Activated naive CD4-positive, alpha-beta T cell treated with anti-CD3 and anti-CD28 coated beads, Interleukin-2, amount 10 ng/mL, durations not matched to agents 7 days and 5 days (primary cell): ENCODE results near the gene TFAP2B.

Source experiments
- CTCF ChIA-PET: fragments of 350-600 bp; sonication (Branson Sonifier 250); formaldehyde crosslinking; loops from one replicate; lab custom pipeline; 2021; ENCODE audit warnings: antibody characterized with exemption; lab: Charles Lee
- DNase-seq: peaks from one replicate; pipeline ENCODE4 v3.0.0-alpha.2; 2020
- H3K27ac Mint-ChIP-seq: one replicate; pipeline ENCODE4 v1.8.0; 2021; ENCODE audit warnings: mild to moderate bottlenecking, moderate library complexity, mixed read lengths
- H3K27me3 Mint-ChIP-seq: one replicate; pipeline ENCODE4 v1.8.0; 2021; ENCODE audit warnings: mild to moderate bottlenecking, mixed read lengths
- H3K36me3 Mint-ChIP-seq: one replicate; pipeline ENCODE4 v1.8.0; 2021; ENCODE audit warnings: mixed read lengths
- H3K4me1 Mint-ChIP-seq: one replicate; pipeline ENCODE4 v1.8.0; 2021; ENCODE audit warnings: mixed read lengths
- H3K4me3 Mint-ChIP-seq: one replicate; pipeline ENCODE4 v1.8.0; 2021; ENCODE audit warnings: mild to moderate bottlenecking, moderate library complexity, mixed read lengths
- H3K9me3 Mint-ChIP-seq: one replicate; pipeline ENCODE4 v1.8.0; 2021; ENCODE audit warnings: mixed read lengths

Gene TFAP2B

GRCh38 chr6:50832912-50833311 lies 14.2 kb downstream of the TFAP2B start:
- peaks cover 29% of the 10 kb centered on the region for H3K27me3 Mint-ChIP-seq
- no peak for DNase-seq
- CTCF ChIA-PET: interaction anchor here (1.0 kb wide), 1 partner anchor 17 kb away, joined by 4 read pairs; no protein-coding TSS in a partner anchor
- no peaks in the 10 kb centered on the region for H3K4me1 Mint-ChIP-seq
- H3K27ac Mint-ChIP-seq: no peak overlapping the region
- no peaks in the 10 kb centered on the region for H3K9me3 Mint-ChIP-seq
- H3K4me3 Mint-ChIP-seq: no peak overlapping the region
- no peaks in the 10 kb centered on the region for H3K36me3 Mint-ChIP-seq

- Mint-ChIP-seq H3K4me3 (no peak overlapping the region), H3K36me3 (no peaks in the 10 kb centered on the region)
- CTCF ChIA-PET: no interaction called here
Measured at GRCh38 chr6:50834929-50835410, 16.3 kb downstream of the TFAP2B start.

GRCh38 chr6:50836231-50836630 lies 17.6 kb downstream of the TFAP2B start:
- no peaks in the 10 kb centered on the region for H3K4me1 Mint-ChIP-seq
- no peak for DNase-seq
- H3K9me3 Mint-ChIP-seq: no peaks in the 10 kb centered on the region
- H3K36me3 Mint-ChIP-seq: no peaks in the 10 kb centered on the region
- H3K27me3 Mint-ChIP-seq: peaks cover 50% of the 10 kb centered on the region
- CTCF ChIA-PET: no interaction called here
- no peak overlapping the region for H3K27ac Mint-ChIP-seq
- H3K4me3 Mint-ChIP-seq: no peak overlapping the region

More at GRCh38 chr6:50834929-50835410, 16.3 kb downstream of the TFAP2B start:
- peaks cover 38% of the 10 kb centered on the region for H3K27me3 Mint-ChIP-seq
- no peak overlapping the region for H3K27ac Mint-ChIP-seq
- no peaks in the 10 kb centered on the region for H3K4me1 Mint-ChIP-seq
- no peak for DNase-seq
- H3K9me3 Mint-ChIP-seq: no peaks in the 10 kb centered on the region

GRCh38 chr6:50837589-50838445 lies 19.1 kb downstream of the TFAP2B start:
- no peaks in the 10 kb centered on the region for H3K36me3 Mint-ChIP-seq
- no peaks in the 10 kb centered on the region for H3K9me3 Mint-ChIP-seq
- no peak overlapping the region for H3K4me3 Mint-ChIP-seq
- DNase-seq: no peak
- no peak overlapping the region for H3K27ac Mint-ChIP-seq
- peaks cover 66% of the 10 kb centered on the region for H3K27me3 Mint-ChIP-seq
- CTCF ChIA-PET: interaction anchor here (1.2 kb wide), 1 partner anchor 9 kb away, joined by 3 read pairs; no protein-coding TSS in a partner anchor
- H3K4me1 Mint-ChIP-seq: no peaks in the 10 kb centered on the region

DNA sequence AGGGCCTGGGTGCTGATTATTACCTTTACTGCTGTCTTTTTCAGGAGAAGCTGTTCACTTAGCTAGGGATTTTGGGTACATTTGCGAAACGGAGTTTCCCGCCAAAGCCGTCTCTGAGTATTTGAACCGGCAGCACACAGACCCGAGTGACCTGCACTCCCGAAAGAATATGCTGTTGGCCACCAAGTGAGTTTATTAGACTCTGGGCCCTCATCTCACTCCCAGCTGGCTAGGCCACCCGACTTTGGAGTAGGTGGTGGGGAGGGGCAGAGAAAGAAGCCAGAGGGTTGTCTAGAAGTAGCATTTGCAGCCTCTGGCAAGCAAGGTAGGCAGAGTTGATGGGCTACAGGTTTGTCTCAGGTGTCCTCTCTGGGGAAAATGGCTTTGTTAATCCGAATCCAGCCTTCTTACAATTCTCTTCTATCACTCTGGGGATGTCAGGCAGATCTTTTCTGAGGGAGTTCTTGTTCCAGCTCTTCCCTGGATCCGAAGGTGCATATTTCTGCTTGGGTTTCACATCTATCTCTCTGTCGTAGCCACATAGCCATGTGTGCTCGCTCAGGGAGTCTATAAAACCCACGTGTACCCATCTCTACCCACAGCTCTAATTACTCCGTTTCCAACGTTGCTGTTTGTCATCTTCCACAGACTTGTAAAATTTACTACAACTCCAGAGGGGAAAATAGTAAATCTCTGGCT lies 21.6 kb downstream of the TFAP2B start:
- H3K9me3 Mint-ChIP-seq: no peaks in the 10 kb centered on the region
- no peak overlapping the region for H3K27ac Mint-ChIP-seq
- no peaks in the 10 kb centered on the region for H3K4me1 Mint-ChIP-seq
- peaks cover 2% of the 10 kb centered on the region for H3K36me3 Mint-ChIP-seq
- no peak overlapping the region for H3K4me3 Mint-ChIP-seq
- DNase-seq: no peak
- peaks cover 86% of the 10 kb centered on the region for H3K27me3 Mint-ChIP-seq
- CTCF ChIA-PET: no interaction called here

DNA sequence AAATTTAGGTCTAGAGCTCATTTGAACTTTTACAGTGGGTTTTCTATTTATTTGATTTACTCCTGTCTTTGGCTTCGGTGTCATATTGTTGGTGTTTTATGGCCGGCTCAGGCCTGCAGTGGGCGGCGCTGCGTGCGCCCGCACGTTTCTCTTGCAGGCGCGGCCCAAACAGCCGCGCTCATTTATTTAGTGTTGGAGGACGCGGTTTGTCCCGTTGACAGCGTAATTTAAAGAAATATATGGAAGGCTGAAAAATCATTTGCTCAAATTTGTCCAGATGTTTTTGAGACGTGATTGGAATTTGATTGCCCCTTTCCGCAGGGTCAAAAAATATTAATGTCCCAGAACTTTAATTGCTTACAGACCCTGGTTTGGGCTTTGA lies 22.1 kb downstream of the TFAP2B start:
- DNase-seq: no peak
- peaks cover 2% of the 10 kb centered on the region for H3K36me3 Mint-ChIP-seq
- no peaks in the 10 kb centered on the region for H3K4me1 Mint-ChIP-seq
- peaks cover 86% of the 10 kb centered on the region for H3K27me3 Mint-ChIP-seq
- no peaks in the 10 kb centered on the region for H3K9me3 Mint-ChIP-seq
- no peak overlapping the region for H3K27ac Mint-ChIP-seq
- H3K4me3 Mint-ChIP-seq: no peak overlapping the region
- CTCF ChIA-PET: no interaction called here

DNA sequence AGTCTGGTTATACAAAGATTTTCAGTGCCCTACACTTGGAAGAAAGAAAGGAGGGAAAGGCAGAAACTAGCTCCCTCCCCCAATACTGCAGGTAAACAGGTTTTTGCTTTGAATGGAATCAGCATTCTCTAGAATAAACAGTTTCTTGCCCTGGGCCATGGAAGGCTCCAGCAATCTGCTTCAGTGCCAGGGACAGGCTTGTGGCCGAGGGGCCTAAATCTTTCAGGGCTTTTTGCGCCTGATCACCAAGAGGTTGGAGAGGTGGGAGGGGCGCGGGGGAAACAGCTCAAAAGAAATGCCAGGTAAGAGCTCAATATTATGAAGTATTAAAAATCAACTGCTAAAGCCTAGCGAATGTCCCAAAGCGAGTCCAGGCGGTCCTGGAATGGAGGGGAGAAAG lies 23.8 kb downstream of the TFAP2B start:
- Mint-ChIP-seq H3K36me3 (peaks cover 2% of the 10 kb centered on the region), H3K9me3 (no peaks in the 10 kb centered on the region), H3K4me1 (no peaks in the 10 kb centered on the region), H3K27me3 (peaks cover 87% of the 10 kb centered on the region), H3K4me3 (no peak overlapping the region), H3K27ac (no peak overlapping the region)
- CTCF ChIA-PET: no interaction called here
- no peak for DNase-seq

GRCh38 chr6:50842861-50843384 lies 24.3 kb downstream of the TFAP2B start:
- peaks cover 86% of the 10 kb centered on the region for H3K27me3 Mint-ChIP-seq
- no peak for DNase-seq
- CTCF ChIA-PET: interaction anchor here (0.6 kb wide), 1 partner anchor 1828 kb away, joined by 3 read pairs; no protein-coding TSS in a partner anchor
- no peaks in the 10 kb centered on the region for H3K9me3 Mint-ChIP-seq
- peaks cover 2% of the 10 kb centered on the region for H3K36me3 Mint-ChIP-seq
- no peaks in the 10 kb centered on the region for H3K4me1 Mint-ChIP-seq
- H3K27ac Mint-ChIP-seq: no peak overlapping the region
- no peak overlapping the region for H3K4me3 Mint-ChIP-seq

DNA sequence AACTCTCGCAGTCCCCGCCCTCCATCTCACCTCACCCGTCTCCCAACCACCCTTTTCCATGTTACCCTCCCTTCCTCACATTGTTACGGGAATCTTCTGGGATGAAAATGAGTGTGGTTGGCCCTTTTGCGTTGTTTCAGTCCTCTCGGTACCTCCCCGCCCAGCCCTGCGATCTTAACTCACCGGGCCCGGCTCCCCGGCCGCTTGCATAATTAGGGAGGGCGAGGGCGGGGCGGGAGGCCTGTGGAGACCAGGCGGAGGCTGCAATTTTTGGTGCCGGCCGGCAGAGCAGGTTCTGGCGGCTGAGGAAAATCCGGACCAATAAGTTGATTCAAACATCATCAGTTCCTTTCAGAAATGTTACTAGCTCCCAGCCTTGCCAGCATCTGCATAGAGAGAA lies 25.2 kb downstream of the TFAP2B start:
- CTCF ChIA-PET: no interaction called here
- no peak for DNase-seq
- no peaks in the 10 kb centered on the region for H3K4me1 Mint-ChIP-seq
- H3K36me3 Mint-ChIP-seq: peaks cover 2% of the 10 kb centered on the region
- H3K4me3 Mint-ChIP-seq: no peak overlapping the region
- no peak overlapping the region for H3K27ac Mint-ChIP-seq
- H3K9me3 Mint-ChIP-seq: no peaks in the 10 kb centered on the region
- peaks cover 89% of the 10 kb centered on the region for H3K27me3 Mint-ChIP-seq

GRCh38 chr6:50845499-50846143 lies 26.9 kb downstream of the TFAP2B start:
- DNase-seq: no peak
- no peak overlapping the region for H3K27ac Mint-ChIP-seq
- no peak overlapping the region for H3K4me3 Mint-ChIP-seq
- no peaks in the 10 kb centered on the region for H3K9me3 Mint-ChIP-seq
- H3K36me3 Mint-ChIP-seq: peaks cover 2% of the 10 kb centered on the region
- CTCF ChIA-PET: no interaction called here
- no peaks in the 10 kb centered on the region for H3K4me1 Mint-ChIP-seq
- H3K27me3 Mint-ChIP-seq: peaks cover 95% of the 10 kb centered on the region

DNA sequence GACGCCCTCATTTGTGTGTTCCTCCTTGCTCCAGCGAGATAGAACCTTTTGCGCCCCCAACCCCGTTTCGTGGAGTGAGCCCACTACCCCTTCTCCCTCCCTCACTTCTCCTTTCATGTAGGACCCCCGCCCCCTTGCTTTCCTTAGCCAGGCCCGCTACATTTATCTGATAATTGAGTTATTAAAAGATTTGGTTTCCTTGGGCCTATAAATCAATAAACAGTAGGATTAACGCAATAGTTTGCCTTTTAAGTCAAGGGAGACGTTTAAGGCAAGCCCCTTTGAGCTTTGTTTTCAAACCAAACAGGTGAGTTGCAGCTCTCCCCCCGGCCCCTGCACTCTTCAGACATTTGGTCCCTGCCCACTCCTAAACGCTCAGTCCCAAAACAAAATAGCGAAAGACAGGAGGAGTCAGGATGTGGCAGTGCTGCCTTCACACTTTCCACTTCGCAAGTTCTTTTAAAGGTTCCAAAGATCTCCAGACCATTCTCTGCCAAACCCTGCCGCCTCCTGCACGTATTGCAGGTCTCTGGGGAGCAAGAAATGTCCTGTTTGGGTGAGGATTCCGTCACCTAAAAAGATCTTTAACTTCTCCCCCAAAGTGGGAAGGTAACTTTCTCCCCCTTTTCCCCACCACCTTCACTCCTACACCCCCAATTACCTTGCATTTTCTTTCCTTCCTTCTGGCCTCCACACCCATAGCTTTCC lies 27.6 kb downstream of the TFAP2B start:
- H3K27me3 Mint-ChIP-seq: peaks cover 95% of the 10 kb centered on the region
- H3K27ac Mint-ChIP-seq: no peak overlapping the region
- peak overlapping the region; percentile 24 for H3K4me3 Mint-ChIP-seq

DNA sequence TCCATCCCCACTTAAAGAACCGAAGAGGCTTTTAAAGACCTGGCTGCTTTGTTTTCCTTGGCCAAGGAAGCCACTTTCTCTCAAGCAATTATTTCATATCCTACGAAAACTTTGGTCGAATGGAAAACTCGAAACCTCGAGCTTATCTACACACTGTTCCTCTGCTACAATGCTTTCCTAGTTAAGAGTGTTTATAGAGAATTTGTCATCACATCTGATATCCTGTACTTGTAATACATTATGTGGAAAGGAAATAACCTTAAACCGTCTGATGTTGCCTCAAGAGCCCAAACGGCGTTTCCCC lies 28.1 kb downstream of the TFAP2B start:
- peaks cover 94% of the 10 kb centered on the region for H3K27me3 Mint-ChIP-seq
- no peak overlapping the region for H3K4me3 Mint-ChIP-seq
- no peak for DNase-seq
- H3K27ac Mint-ChIP-seq: no peak overlapping the region
- peaks cover 2% of the 10 kb centered on the region for H3K36me3 Mint-ChIP-seq
- H3K9me3 Mint-ChIP-seq: no peaks in the 10 kb centered on the region
- CTCF ChIA-PET: no interaction called here
- H3K4me1 Mint-ChIP-seq: no peaks in the 10 kb centered on the region

More for the DNA sequence above, 27.6 kb downstream of the TFAP2B start:
- peaks cover 2% of the 10 kb centered on the region for H3K36me3 Mint-ChIP-seq
- H3K4me1 Mint-ChIP-seq: no peaks in the 10 kb centered on the region
- DNase-seq: no peak
- no peaks in the 10 kb centered on the region for H3K9me3 Mint-ChIP-seq
- CTCF ChIA-PET: no interaction called here

GRCh38 chr6:50847890-50848594 lies 29.4 kb downstream of the TFAP2B start:
- H3K9me3 Mint-ChIP-seq: no peaks in the 10 kb centered on the region
- no peak for DNase-seq
- H3K4me3 Mint-ChIP-seq: no peak overlapping the region
- peaks cover 87% of the 10 kb centered on the region for H3K27me3 Mint-ChIP-seq
- CTCF ChIA-PET: interaction anchor here (0.6 kb wide), 1 partner anchor 1081 kb away, joined by 3 read pairs; no protein-coding TSS in a partner anchor
- peaks cover 1% of the 10 kb centered on the region for H3K36me3 Mint-ChIP-seq
- H3K27ac Mint-ChIP-seq: no peak overlapping the region
- H3K4me1 Mint-ChIP-seq: no peaks in the 10 kb centered on the region
